K562 (cell line): ENCODE data around the gene CCDC124. TPM values are rescaled to one million over a fixed set of nuclear protein-coding genes. Genes with fewer than 3 reads are reported as not detected.

ENCODE experiments used
- ATAC-seq: fragments of 200-7000 bp; cut with Tn5 transposase; 3 replicates; pipeline ENCODE4 v1.9.1; 2020; ENCODE audit warnings: moderate library complexity
- BruUV-seq: library from RNA; stranded (reverse); fragments of 400-500 nt; replicated peaks from 2 replicates; lab custom pipeline; 2021; lab: Mats Ljungman, UMichigan
- CTCF ChIA-PET: fragments of 300-600 bp; formaldehyde crosslinking; extraction: SDS; loops from one replicate; lab custom pipeline; 2021; ENCODE audit warnings: low intra/inter-chr PET ratio; lab: Yijun Ruan, JAX
- POLR2A ChIA-PET: fragments of 300-600, 350-650 bp; sonication (Branson Sonifier 250); formaldehyde crosslinking; extraction: SDS; loops from one replicate; lab custom pipeline; 2021; ENCODE audit warnings: antibody characterized with exemption, inconsistent platforms; lab: Yijun Ruan, JAX
- DNase-seq, 4 experiments: peaks; one replicate each; pipeline versions ENCODE4 v3.0.0 to v3.0.0-alpha.2; 2011 to 2018; ENCODE audit warnings: low spot score in 3 of 4, mixed read lengths in 3 of 4; ENCODE audit errors: extremely low read depth in 1 of 4
- FAIRE-seq: peaks from 2 replicates; lab custom pipeline; 2011; peaks lifted over from hg19 to GRCh38; lab: Jason Lieb, UNC
- H2AFZ ChIP-seq: 2 replicates; pipeline ENCODE4 v1.6.0; 2011; ENCODE audit warnings: low read depth, low read length, control low read depth, inconsistent platforms
- H3K27ac ChIP-seq: fragments of 200-600 bp; 3 replicates; pipeline ENCODE4 v1.8.0; 2011; ENCODE audit warnings: low read depth, mild to moderate bottlenecking, control low read depth, inconsistent platforms, low read length, moderate library complexity, mixed read lengths; ENCODE audit errors: extremely low read depth
- H3K27me3 ChIP-seq, 2 experiments: fragments of 300-600 bp in 1 of 2; 2 replicates in 1 of 2; 3 replicates in 1 of 2; pipeline versions ENCODE4 v1.6.0 to v1.8.0; 2011; ENCODE audit warnings: inconsistent platforms in 2 of 2, low read length in 2 of 2, mild to moderate bottlenecking in 1 of 2, mixed read lengths in 1 of 2, moderate library complexity in 1 of 2; ENCODE audit not compliant: control insufficient read depth in 2 of 2, insufficient read depth in 2 of 2
- H3K36me3 ChIP-seq: fragments of 300-600 bp; 3 replicates; pipeline ENCODE4 v1.8.0; 2011; ENCODE audit warnings: mild to moderate bottlenecking, low read length, inconsistent platforms; ENCODE audit not compliant: control insufficient read depth, insufficient read depth
- H3K4me1 ChIP-seq, 2 experiments: fragments of 200-600 bp in 1 of 2; replicated peaks in 1 of 2; 2 replicates in 1 of 2; 3 replicates in 1 of 2; pipeline versions ENCODE4 v1.5.1 to v1.8.0; 2011; ENCODE audit warnings: inconsistent platforms in 2 of 2, low read length in 2 of 2, mild to moderate bottlenecking in 1 of 2, mixed read lengths in 1 of 2, moderate library complexity in 1 of 2; ENCODE audit not compliant: control insufficient read depth in 2 of 2, insufficient read depth in 2 of 2
- H3K4me2 ChIP-seq: 2 replicates; pipeline ENCODE4 v1.6.1; 2011; ENCODE audit warnings: low read length, control low read depth, inconsistent platforms, mixed read lengths; ENCODE audit not compliant: insufficient read depth
- H3K4me3 ChIP-seq: fragments of 200-600 bp; sonication (generic), shearing (Covaris generic); 2 replicates; pipeline ENCODE4 v1.5.1; 2016; ENCODE audit warnings: control low read depth, inconsistent platforms
- H3K79me2 ChIP-seq: fragments of 200-600 bp; 3 replicates; pipeline ENCODE4 v1.8.0; 2011; ENCODE audit warnings: low read length, inconsistent platforms; ENCODE audit not compliant: control insufficient read depth, insufficient read depth
- H3K9ac ChIP-seq, 2 experiments: 2 replicates each; pipeline versions ENCODE4 v1.6.0 to v1.6.1; 2011; ENCODE audit warnings: low read depth in 2 of 2, low read length in 2 of 2, control low read depth in 1 of 2, inconsistent platforms in 1 of 2, mild to moderate bottlenecking in 1 of 2, mixed read lengths in 1 of 2; ENCODE audit not compliant: insufficient read depth in 1 of 2
- H3K9me1 ChIP-seq: one replicate; pipeline ENCODE4 v1.6.0; 2011; ENCODE audit warnings: inconsistent platforms, mild to moderate bottlenecking, low read length, moderate library complexity; ENCODE audit not compliant: control insufficient read depth, insufficient read depth
- H3K9me3 ChIP-seq: replicated peaks from 2 replicates; pipeline ENCODE4 v1.5.1; 2011; ENCODE audit warnings: low read depth, low read length, inconsistent platforms; ENCODE audit not compliant: control insufficient read depth, insufficient read depth
- H4K20me1 ChIP-seq: replicated peaks from 2 replicates; pipeline ENCODE4 v1.6.1; 2011; ENCODE audit warnings: low read length, inconsistent platforms, mixed read lengths; ENCODE audit not compliant: control insufficient read depth, insufficient read depth
- FOXK2 ChIP-seq, 2 experiments: fragments of 450-650 bp; IDR thresholded peaks in 1 of 2; conservative IDR thresholded peaks in 1 of 2; 2 replicates each; pipeline ENCODE4 v1.6.1; 2016; ENCODE audit warnings: low read depth in 2 of 2, mild to moderate bottlenecking in 1 of 2
- GTF3C2 ChIP-seq: IDR thresholded peaks from 3 replicates; pipeline ENCODE4 v1.6.1; 2011; ENCODE audit warnings: borderline replicate concordance, mild to moderate bottlenecking, moderate library complexity; ENCODE audit not compliant: insufficient read length; ENCODE audit errors: extremely low read depth
- HNRNPL ChIP-seq: fragments of 200-400 bp; formaldehyde crosslinking; IDR thresholded peaks from 2 replicates; pipeline ENCODE4 v1.6.1; 2017; ENCODE audit warnings: low read depth, mild to moderate bottlenecking, low read length
- HNRNPLL ChIP-seq: fragments of 200-400 bp; formaldehyde crosslinking; IDR thresholded peaks from 2 replicates; pipeline ENCODE4 v1.6.1; 2017; ENCODE audit warnings: low read length, low read depth, mild to moderate bottlenecking; ENCODE audit not compliant: poor library complexity, severe bottlenecking
- MAZ ChIP-seq, 2 experiments: fragments of 450-650 bp in 1 of 2; sonication (generic) in 1 of 2; formaldehyde crosslinking; IDR thresholded peaks in 1 of 2; conservative IDR thresholded peaks in 1 of 2; 2 replicates each; pipeline versions ENCODE4 v1.4.0 to v1.5.0; 2020; ENCODE audit warnings: mild to moderate bottlenecking in 1 of 2, missing genetic modification reagents in 1 of 2
- MEF2D ChIP-seq: conservative IDR thresholded peaks from 2 replicates; pipeline ENCODE4 v1.6.1; 2016; ENCODE audit warnings: low read depth, missing genetic modification characterization, missing compliant biosample characterization
- MTA3 ChIP-seq: fragments of 450-650 bp; formaldehyde crosslinking; IDR thresholded peaks from 2 replicates; pipeline ENCODE4 v1.6.1; 2017; ENCODE audit warnings: mild to moderate bottlenecking, borderline replicate concordance
- PREB ChIP-seq: sonication (generic); formaldehyde crosslinking; IDR thresholded peaks from 2 replicates; pipeline ENCODE4 v1.8.1; 2023; ENCODE audit warnings: mild to moderate bottlenecking, missing genetic modification reagents
- PRPF4 ChIP-seq: fragments of 200-400 bp; formaldehyde crosslinking; IDR thresholded peaks from one replicate; pipeline ENCODE4 v1.6.1; 2017; ENCODE audit warnings: low read length, low read depth, mild to moderate bottlenecking; ENCODE audit not compliant: insufficient read depth, poor library complexity, severe bottlenecking
- THRB ChIP-seq: fragments of 450-650 bp; formaldehyde crosslinking; conservative IDR thresholded peaks from 2 replicates; pipeline ENCODE4 v1.4.0; 2022; ENCODE audit warnings: mild to moderate bottlenecking, missing genetic modification characterization
- YY1 ChIP-seq, 3 experiments: IDR thresholded peaks; 2 replicates each; pipeline ENCODE4 v1.6.1; 2011; ENCODE audit warnings: low read length in 2 of 3, mild to moderate bottlenecking in 2 of 3, moderate library complexity in 2 of 3, borderline replicate concordance in 1 of 3, control low read depth in 1 of 3, low read depth in 1 of 3; ENCODE audit not compliant: insufficient read depth in 3 of 3, insufficient replicate concordance in 2 of 3, control insufficient read depth in 1 of 3, insufficient read length in 1 of 3; ENCODE audit errors: extremely low read depth in 1 of 3
- ZNF584 ChIP-seq: fragments of 200-800 bp; sonication (Bioruptor generic); IDR thresholded peaks from 2 replicates; pipeline ENCODE4 v1.6.1; 2016; ENCODE audit warnings: low read depth, mild to moderate bottlenecking, missing genetic modification characterization, missing compliant biosample characterization
- WGBS: fragments of 100-300 bp; shearing (Covaris generic); methylation state at CpG from one replicate; pipeline ENCODE4 v1.1.6; 2016; ENCODE audit warnings: low coverage, mixed read lengths; ENCODE audit not compliant: insufficient coverage; ENCODE audit errors: missing lambda C conversion rate; 5-methylcytosine and 5-hydroxymethylcytosine counted together
- in situ Hi-C: fragments of 300-500 bp; cut with MboI; formaldehyde crosslinking; loops from 4 replicates; pipeline ENCODE4 v1.15.0; 2018; ENCODE audit warnings: inconsistent platforms, mixed read lengths
- intact Hi-C: fragments of 100-400 bp; cut with micrococcal nuclease; formaldehyde crosslinking; loops from 2 replicates; pipeline ENCODE4 v1.14.2; 2022
- polyA plus RNA-seq, 8 experiments: library from polyadenylated mRNA; depleted of rRNA in 4 of 8; stranded (reverse) in 5 of 8; unstranded in 3 of 8; fragments of >200 nt; fragmentation: Nextera tagmentation in 2 of 8; fragmentation: Illumina TruSeq in 1 of 8; extraction: Ambion mirVana in 2 of 8; extraction: Trizol in 1 of 8; gene quantifications; 2 replicates each; pipeline versions ENCODE4 v1.2.1 to v1.2.3, GENCODE V29; 2011 to 2014; ENCODE audit warnings: inconsistent platforms in 1 of 8, missing spikeins in 1 of 8
- total RNA-seq, 7 experiments: library from RNA; depleted of rRNA in 6 of 7; stranded (reverse); fragments of >200 nt in 6 of 7; fragmentation: Illumina TruSeq in 2 of 7; extraction: Trizol in 2 of 7; gene quantifications; 2 replicates each; pipeline versions ENCODE4 v1.2.1 to v1.2.3, GENCODE V29; 2011 to 2021; ENCODE audit warnings: low replicate concordance in 1 of 7

CCDC124 gene
- total and polyA plus RNA-seq, 9 of the 15 experiments (the other 6 are each of a cell fraction or from before 2014, with no cell fraction given) = 5.8 to 234 (median 40.1) TPM

GRCh38 chr19:17938092-17938845, 5.5 kb downstream of the CCDC124 start:
- Histone ChIP-seq H3K9me3 (no peaks in the 10 kb centered on the region), H3K4me2 (no peak overlapping the region), H3K4me1 (peaks cover 19 to 32% of the 10 kb centered on the region in 2 experiments), H3K36me3 (peaks cover 38% of the 10 kb centered on the region; the same call in 1 of the 3 replicates), H3K4me3 (no peak overlapping the region), H3K9me1 (no peaks in the 10 kb centered on the region), H2AFZ (no peak overlapping the region), H3K79me2 (peaks cover 22% of the 10 kb centered on the region), H3K27ac (no peak overlapping the region), H3K9ac (no peak overlapping the region), H3K27me3 (no peaks in the 10 kb centered on the region), H4K20me1 (no peaks in the 10 kb centered on the region)
- DNase-seq (peak; percentile 73 to 87 (median 80)), ATAC-seq (peak; percentile 81), FAIRE-seq (peak; percentile 96)
- in situ Hi-C loops = loop anchor here (5.0 kb wide), 1 partner anchor 119 kb away; no protein-coding TSS in a partner anchor
- CTCF ChIA-PET = interaction anchor here (0.5 to 6.2 kb wide), 6 partner anchors 42 to 314 kb away, joined by 3 to 113 read pairs (median 3); no protein-coding TSS in a partner anchor
- 32% methylated on average over 7 of the region's 7 CpGs for WGBS
- BruUV-seq = no TSS peak
- POLR2A ChIA-PET = interaction anchor here (0.7 to 1.2 kb wide), 7 partner anchors 41 to 119 kb away, joined by 3 to 6 read pairs (median 3); partner anchors contain the start of gene RPL18A
- intact Hi-C loops = loop anchor here (1.0 kb wide), 2 partner anchors 58 to 120 kb away; no protein-coding TSS in a partner anchor
- TF ChIP-seq HNRNPLL = no peak
- TF ChIP-seq MEF2D (tag) = no peak
- TF ChIP-seq HNRNPL = no peak
- TF ChIP-seq THRB = no peak
- TF ChIP-seq YY1 (IDR thresholded peaks at IDR 0.05; ENCODE audit: borderline replicate concordance in 1 of 3, control insufficient read depth in 1 of 3, extremely low read depth in 1 of 3, insufficient read depth in 3 of 3, insufficient read length in 1 of 3, insufficient replicate concordance in 2 of 3, low read depth in 1 of 3, low read length in 2 of 3) = peak in 1 of 3 experiments; percentile 54
- no peak for TF ChIP-seq PREB (CRISPR knock-in tag)
- TF ChIP-seq GTF3C2 = no peak
- no peak for TF ChIP-seq FOXK2 (conservative IDR thresholded peaks at IDR 0.05 in 1 of 2, IDR thresholded peaks at IDR 0.05 in 1 of 2; ENCODE audit: low read depth in 2 of 2)
- TF ChIP-seq MAZ (CRISPR knock-in tag; conservative IDR thresholded peaks at IDR 0.05 in 1 of 2, IDR thresholded peaks at IDR 0.05 in 1 of 2) = no peak
- no peak for TF ChIP-seq PRPF4
- TF ChIP-seq MTA3 = 0 out of 2 replicates have a peak, but pooled peaks have one; percentile 52
- TF ChIP-seq ZNF584 (CRISPR knock-in tag) = no peak
